GM12875 (cell line): Measurements from ENCODE around the gene RGS7BP.

Source experiments
- H3K4me3 ChIP-seq: one replicate; pipeline ENCODE4 v1.5.1; 2011; ENCODE audit warnings: low read depth, low read length, control low read depth
- CTCF ChIP-seq: IDR thresholded peaks from 2 replicates; pipeline ENCODE4 v1.5.1; 2011; ENCODE audit warnings: low read depth, mild to moderate bottlenecking, control low read depth, inconsistent platforms, low read length, moderate library complexity, borderline replicate concordance; ENCODE audit not compliant: insufficient read depth

RGS7BP gene

DNA sequence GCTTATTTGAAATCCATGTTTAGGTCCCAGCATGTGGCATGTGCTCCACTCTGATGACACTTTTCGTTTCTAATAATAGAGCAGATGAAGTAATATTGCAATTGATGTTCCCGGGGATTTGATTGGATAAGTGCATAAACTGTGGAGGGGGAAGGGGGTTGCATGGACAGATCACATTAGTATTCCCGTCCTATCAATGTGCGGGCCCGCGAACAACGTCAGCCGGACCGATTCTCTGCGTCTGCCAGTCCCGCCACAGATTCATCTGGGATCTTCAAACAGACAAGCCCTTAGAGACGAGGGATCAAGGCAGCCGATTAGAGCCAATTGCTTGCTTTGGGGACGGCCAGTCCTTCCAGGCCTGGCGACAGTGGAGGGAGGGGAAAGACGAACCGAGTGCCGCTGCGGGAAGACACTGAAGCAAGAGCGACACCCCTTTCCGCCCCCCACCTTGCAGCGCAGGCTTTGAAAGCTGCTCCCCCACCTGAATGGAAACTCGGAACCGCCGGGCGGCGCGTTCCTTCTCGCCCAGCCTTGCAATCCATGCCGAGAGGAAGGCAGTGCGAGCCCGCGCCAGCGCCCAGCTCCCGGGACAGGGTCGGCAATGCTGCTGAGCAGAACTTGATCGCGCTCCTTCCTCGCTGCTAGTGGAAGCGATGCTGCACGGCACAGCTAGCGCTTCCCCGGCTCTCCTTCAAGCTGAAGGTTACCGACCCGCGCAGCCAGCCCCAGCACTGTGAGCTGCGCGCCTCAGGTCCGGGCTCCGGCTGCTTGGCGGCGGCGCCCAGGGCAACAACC lies at the start of gene RGS7BP:
Gene RGS7BP (plus strand): TSS at position 247 of the 798 bp plus-strand sequence. CDS start 610 bp downstream, outside the sequence.
- no peak for TF ChIP-seq CTCF
- H3K4me3 ChIP-seq: no peak within 1 kb of the TSS

- no peak for TF ChIP-seq CTCF
- H3K4me3 ChIP-seq: no peak overlapping the region
Measured at GRCh38 chr5:64457846-64458245, 48.0 kb upstream of the RGS7BP start.

- no peak overlapping the region for H3K4me3 ChIP-seq
- TF ChIP-seq CTCF: no peak
Measured at GRCh38 chr5:64458948-64459347, 46.9 kb upstream of the RGS7BP start.

DNA sequence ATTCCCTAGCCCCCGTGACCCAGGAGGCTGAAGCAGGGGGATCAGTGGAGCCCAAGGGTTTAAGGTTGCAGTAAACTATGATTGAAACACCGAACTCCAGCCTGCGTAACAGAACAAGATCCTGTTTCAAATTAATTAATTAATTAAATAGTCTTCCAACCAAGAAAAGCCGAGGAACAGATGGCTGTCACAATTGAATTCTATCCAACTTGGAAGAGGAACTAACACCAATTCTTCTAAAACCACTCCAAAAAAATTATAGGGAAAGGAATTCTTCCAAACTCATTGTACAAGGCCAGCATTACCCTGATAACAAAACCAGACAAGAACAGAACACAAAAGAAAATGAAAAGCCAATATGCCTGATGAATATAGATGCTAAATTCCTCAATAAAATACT lies 43.4 kb upstream of the RGS7BP start:
- H3K4me3 ChIP-seq: no peak overlapping the region
- no peak for TF ChIP-seq CTCF

DNA sequence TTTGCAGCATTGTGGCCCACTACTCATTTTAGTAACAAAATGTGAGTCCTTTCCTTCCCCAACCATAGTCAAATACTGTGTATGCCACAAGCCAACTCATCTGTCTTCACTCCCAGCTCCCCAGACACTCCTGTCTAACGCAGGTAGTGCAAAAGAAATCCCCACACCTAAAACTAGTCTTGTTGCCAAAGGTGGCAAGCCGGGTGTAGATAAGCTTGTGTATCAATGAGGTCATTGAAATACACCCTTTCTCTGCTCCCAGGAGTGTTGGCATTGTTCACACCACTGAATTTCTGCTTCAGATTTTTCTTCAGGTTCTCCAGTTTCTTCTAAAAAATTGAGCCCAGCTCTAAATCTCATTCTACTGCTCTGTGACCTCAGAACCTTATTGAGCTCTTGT lies 19.7 kb upstream of the RGS7BP start:
- no peak for TF ChIP-seq CTCF
- no peak overlapping the region for H3K4me3 ChIP-seq

- no peak for TF ChIP-seq CTCF
- no peak overlapping the region for H3K4me3 ChIP-seq
Measured at GRCh38 chr5:64487283-64487682, 18.5 kb upstream of the RGS7BP start.

DNA sequence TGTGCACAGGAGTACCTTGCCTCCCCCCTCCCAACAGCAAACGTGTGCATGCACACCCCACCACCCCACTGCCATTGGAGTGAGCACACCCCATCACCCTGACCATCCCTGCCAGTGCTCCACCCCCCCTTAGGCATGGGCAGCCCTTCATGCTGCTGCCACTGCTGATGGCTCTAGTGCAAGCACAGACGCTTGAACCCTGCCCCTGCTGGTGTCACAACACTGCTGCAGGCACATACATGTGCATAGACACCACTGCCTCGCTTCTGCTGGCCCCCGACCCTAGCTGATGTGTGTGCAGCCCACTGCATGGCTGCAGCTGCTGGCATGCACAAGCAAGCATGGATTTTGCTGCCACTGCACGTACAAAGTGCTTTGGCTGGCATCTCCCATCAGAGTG lies 16.0 kb upstream of the RGS7BP start:
- no peak for TF ChIP-seq CTCF
- H3K4me3 ChIP-seq: no peak overlapping the region
